ENCODE data around the gene RXRG. TPM values are rescaled to one million over a fixed set of nuclear protein-coding genes. Genes with fewer than 3 reads are reported as not detected.

RXRG gene
- total RNA-seq, 1 donor from 2014 or later: 1.0 TPM

GRCh38 chr1:165383067-165383466 is 61.9 kb downstream of the RXRG start:
- Mint-ChIP-seq H3K9me3 (no peaks in the 10 kb centered on the region), H3K27me3 (ENCODE audit: low read depth) (peaks cover 20% of the 10 kb centered on the region), H3K27ac (no peak overlapping the region), H3K4me1 (peaks cover 9% of the 10 kb centered on the region), H3K4me3 (no peak overlapping the region), H3K36me3 (no peaks in the 10 kb centered on the region)
- no peak for DNase-seq (ENCODE audit: low spot score in 2 of 2, unreplicated experiment in 2 of 2)
- TF ChIP-seq, protein P1, sequence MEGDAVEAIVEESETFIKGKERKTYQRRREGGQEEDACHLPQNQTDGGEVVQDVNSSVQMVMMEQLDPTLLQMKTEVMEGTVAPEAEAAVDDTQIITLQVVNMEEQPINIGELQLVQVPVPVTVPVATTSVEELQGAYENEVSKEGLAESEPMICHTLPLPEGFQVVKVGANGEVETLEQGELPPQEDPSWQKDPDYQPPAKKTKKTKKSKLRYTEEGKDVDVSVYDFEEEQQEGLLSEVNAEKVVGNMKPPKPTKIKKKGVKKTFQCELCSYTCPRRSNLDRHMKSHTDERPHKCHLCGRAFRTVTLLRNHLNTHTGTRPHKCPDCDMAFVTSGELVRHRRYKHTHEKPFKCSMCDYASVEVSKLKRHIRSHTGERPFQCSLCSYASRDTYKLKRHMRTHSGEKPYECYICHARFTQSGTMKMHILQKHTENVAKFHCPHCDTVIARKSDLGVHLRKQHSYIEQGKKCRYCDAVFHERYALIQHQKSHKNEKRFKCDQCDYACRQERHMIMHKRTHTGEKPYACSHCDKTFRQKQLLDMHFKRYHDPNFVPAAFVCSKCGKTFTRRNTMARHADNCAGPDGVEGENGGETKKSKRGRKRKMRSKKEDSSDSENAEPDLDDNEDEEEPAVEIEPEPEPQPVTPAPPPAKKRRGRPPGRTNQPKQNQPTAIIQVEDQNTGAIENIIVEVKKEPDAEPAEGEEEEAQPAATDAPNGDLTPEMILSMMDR (IDR thresholded peaks at IDR 0.05; ENCODE audit: unreplicated experiment): no peak

- Mint-ChIP-seq H3K27ac (no peak overlapping the region), H3K27me3 (ENCODE audit: low read depth) (peaks cover 11% of the 10 kb centered on the region), H3K4me1 (peaks cover 11% of the 10 kb centered on the region), H3K4me3 (no peak overlapping the region), H3K9me3 (no peaks in the 10 kb centered on the region), H3K36me3 (no peaks in the 10 kb centered on the region)
- no peak for DNase-seq (ENCODE audit: low spot score in 2 of 2, unreplicated experiment in 2 of 2)
- TF ChIP-seq, protein P1 (IDR thresholded peaks at IDR 0.05; ENCODE audit: unreplicated experiment): no peak
These were observed 63.0 kb downstream of the RXRG start for GRCh38 chr1:165381745-165382505.

GRCh38 chr1:165376811-165377311 is 68.1 kb downstream of the RXRG start:
- peaks cover 39% of the 10 kb centered on the region for H3K4me1 Mint-ChIP-seq
- no peaks in the 10 kb centered on the region for H3K9me3 Mint-ChIP-seq
- DNase-seq (ENCODE audit: low spot score in 2 of 2, unreplicated experiment in 2 of 2): no peak
- H3K4me3 Mint-ChIP-seq: peak overlapping the region; percentile 73
- no peaks in the 10 kb centered on the region for H3K36me3 Mint-ChIP-seq
- H3K27me3 Mint-ChIP-seq (ENCODE audit: low read depth): peaks cover 16% of the 10 kb centered on the region
- TF ChIP-seq, protein P1 (IDR thresholded peaks at IDR 0.05; ENCODE audit: unreplicated experiment): no peak
- H3K27ac Mint-ChIP-seq: peak overlapping the region; percentile 89

DNA sequence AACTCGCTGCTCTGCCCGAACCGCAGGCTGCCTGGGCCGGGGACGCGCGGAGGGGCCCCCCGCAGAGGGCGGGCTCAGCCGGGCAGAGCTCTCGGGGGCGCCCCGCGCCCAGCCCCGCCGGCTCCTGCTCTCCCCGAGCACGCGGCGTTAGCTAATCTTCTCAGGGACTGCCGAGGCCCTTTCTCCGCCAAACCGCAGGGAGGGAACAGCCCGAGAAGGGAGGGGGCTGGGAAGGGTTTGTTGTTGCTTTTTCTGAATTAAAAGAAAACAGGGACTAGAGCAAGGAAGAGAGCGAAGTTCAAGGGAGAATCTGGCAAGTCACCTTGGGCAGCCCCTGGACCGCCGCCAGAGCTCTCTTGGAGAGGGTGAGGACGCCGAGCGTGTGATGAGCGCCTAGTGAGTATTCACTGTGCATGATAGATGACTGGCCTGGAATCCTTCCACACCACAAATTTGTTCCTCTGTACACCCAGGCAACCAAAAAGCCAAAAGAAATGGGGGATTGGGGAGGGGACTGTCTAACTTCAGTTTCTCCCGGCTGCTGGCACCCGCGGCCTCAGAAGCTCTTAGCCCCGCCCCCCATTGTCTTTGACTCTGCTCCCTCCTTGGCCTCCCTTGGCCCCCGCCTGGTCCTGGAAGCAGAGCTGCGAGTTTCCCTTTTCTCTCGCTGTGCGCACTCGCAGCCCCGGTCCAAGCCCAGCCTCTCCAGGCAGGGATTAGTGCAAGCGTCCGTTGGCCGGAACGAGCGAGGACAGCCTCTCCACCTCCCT is 68.7 kb downstream of the RXRG start:
- TF ChIP-seq, protein P1 (IDR thresholded peaks at IDR 0.05; ENCODE audit: unreplicated experiment): no peak
- Mint-ChIP-seq H3K4me3 (peak overlapping the region; percentile 73), H3K36me3 (no peaks in the 10 kb centered on the region), H3K27me3 (ENCODE audit: low read depth) (peaks cover 22% of the 10 kb centered on the region), H3K4me1 (peaks cover 39% of the 10 kb centered on the region), H3K27ac (peak overlapping the region; percentile 89), H3K9me3 (no peaks in the 10 kb centered on the region)
- no peak for DNase-seq (ENCODE audit: low spot score in 2 of 2, unreplicated experiment in 2 of 2)

- Mint-ChIP-seq H3K36me3 (no peaks in the 10 kb centered on the region), H3K9me3 (no peaks in the 10 kb centered on the region), H3K27ac (no peak overlapping the region), H3K27me3 (ENCODE audit: low read depth) (peaks cover 28% of the 10 kb centered on the region), H3K4me1 (peaks cover 39% of the 10 kb centered on the region), H3K4me3 (peak overlapping the region; percentile 35)
- TF ChIP-seq, protein P1 (IDR thresholded peaks at IDR 0.05; ENCODE audit: unreplicated experiment): no peak
- no peak for DNase-seq (ENCODE audit: low spot score in 2 of 2, unreplicated experiment in 2 of 2)
These were observed 69.3 kb downstream of the RXRG start for GRCh38 chr1:165375623-165376022.

Measured in mesothelial cell of epicardium (in vitro differentiated cells).